Glutamatergic neuron (in vitro differentiated cells): ENCODE data around the gene FBXO11. TPM values are rescaled to one million over a fixed set of nuclear protein-coding genes. Genes with fewer than 3 reads are reported as not detected.

Source experiments
- DNase-seq: peaks from one replicate; pipeline ENCODE4 v3.0.0; 2022
- H3K27ac Mint-ChIP-seq: one replicate; pipeline ENCODE4 v1.8.0; 2020; ENCODE audit warnings: mild to moderate bottlenecking, mixed read lengths, inconsistent platforms; ENCODE audit not compliant: unreplicated experiment
- H3K27me3 Mint-ChIP-seq: one replicate; pipeline ENCODE4 v1.8.0; 2020; ENCODE audit warnings: mild to moderate bottlenecking, moderate library complexity, mixed read lengths, inconsistent platforms; ENCODE audit not compliant: unreplicated experiment
- H3K36me3 Mint-ChIP-seq: one replicate; pipeline ENCODE4 v1.8.0; 2020; ENCODE audit warnings: mild to moderate bottlenecking, mixed read lengths, inconsistent platforms; ENCODE audit not compliant: unreplicated experiment
- H3K4me1 Mint-ChIP-seq: one replicate; pipeline ENCODE4 v1.8.0; 2020; ENCODE audit warnings: mild to moderate bottlenecking, low read depth, mixed read lengths, inconsistent platforms; ENCODE audit not compliant: unreplicated experiment
- H3K4me3 Mint-ChIP-seq: one replicate; pipeline ENCODE4 v1.8.0; 2020; ENCODE audit warnings: mild to moderate bottlenecking, mixed read lengths, inconsistent platforms; ENCODE audit not compliant: unreplicated experiment
- H3K9me3 Mint-ChIP-seq: one replicate; pipeline ENCODE4 v1.8.0; 2020; ENCODE audit warnings: mild to moderate bottlenecking, moderate library complexity, mixed read lengths, inconsistent platforms; ENCODE audit not compliant: unreplicated experiment
- CTCF ChIP-seq: fragments of 200-600 bp; sonication (generic); IDR thresholded peaks from one replicate; pipeline ENCODE4 v1.5.0; 2021; ENCODE audit not compliant: partially characterized antibody, unreplicated experiment
- total RNA-seq: library from RNA; stranded (reverse); fragmentation: NEBNext Ultra II Directional; extraction: Animal tissue kit (Norgen Biotek cat#: 25700); gene quantifications from one replicate; pipeline ENCODE4 v1.2.1, GENCODE V29; 2021; ENCODE audit not compliant: unreplicated experiment

FBXO11 gene
- total RNA-seq, 1 donor from 2014 or later = 135 TPM

- Mint-ChIP-seq H3K27ac (no peak overlapping the region), H3K4me1 (peaks cover 15% of the 10 kb centered on the region), H3K4me3 (no peak overlapping the region), H3K27me3 (no peaks in the 10 kb centered on the region), H3K36me3 (no peaks in the 10 kb centered on the region), H3K9me3 (no peaks in the 10 kb centered on the region)
- no peak for DNase-seq
- TF ChIP-seq CTCF = no peak
These were observed 15.5 kb downstream of the FBXO11 start for GRCh38 chr2:47890711-47891368.

- H3K4me1 Mint-ChIP-seq = peaks cover 5% of the 10 kb centered on the region
- no peak overlapping the region for H3K27ac Mint-ChIP-seq
- no peak for TF ChIP-seq CTCF
- H3K9me3 Mint-ChIP-seq = no peaks in the 10 kb centered on the region
- DNase-seq = no peak
- H3K36me3 Mint-ChIP-seq = no peaks in the 10 kb centered on the region
- H3K27me3 Mint-ChIP-seq = no peaks in the 10 kb centered on the region
- H3K4me3 Mint-ChIP-seq = no peak overlapping the region
These were observed 17.6 kb downstream of the FBXO11 start for GRCh38 chr2:47888581-47889280.

GRCh38 chr2:47876912-47877311 lies 29.4 kb downstream of the FBXO11 start:
- TF ChIP-seq CTCF = no peak
- Mint-ChIP-seq H3K27ac (no peak overlapping the region), H3K9me3 (no peaks in the 10 kb centered on the region), H3K27me3 (no peaks in the 10 kb centered on the region), H3K36me3 (no peaks in the 10 kb centered on the region), H3K4me3 (no peak overlapping the region), H3K4me1 (no peaks in the 10 kb centered on the region)
- DNase-seq = no peak

GRCh38 chr2:47872941-47873340 lies 33.4 kb downstream of the FBXO11 start:
- Mint-ChIP-seq H3K36me3 (no peaks in the 10 kb centered on the region), H3K27me3 (no peaks in the 10 kb centered on the region), H3K4me3 (no peak overlapping the region), H3K27ac (no peak overlapping the region), H3K4me1 (peaks cover 13% of the 10 kb centered on the region), H3K9me3 (no peaks in the 10 kb centered on the region)
- DNase-seq = no peak
- TF ChIP-seq CTCF = no peak
